Testis (tissue), 2 donors: ENCODE results near the gene SESN3.

Source experiments
- POLR2A ChIP-seq: fragments of 450-650 bp; IDR thresholded peaks from one replicate; pipeline ENCODE4 v1.6.1; 2017; ENCODE audit warnings: antibody characterized with exemption, mild to moderate bottlenecking, moderate library complexity
- TF ChIP-seq, protein P1 (sequence below), 3 experiments: fragments of 450-650 bp in 2 of 3; fragments of 200-600 bp in 1 of 3; sonication (generic) in 1 of 3; IDR thresholded peaks; one replicate each; pipeline ENCODE4 v1.5.1; 2016 to 2019; ENCODE audit warnings: antibody characterized with exemption in 3 of 3, mild to moderate bottlenecking in 2 of 3, moderate library complexity in 1 of 3

DNA sequence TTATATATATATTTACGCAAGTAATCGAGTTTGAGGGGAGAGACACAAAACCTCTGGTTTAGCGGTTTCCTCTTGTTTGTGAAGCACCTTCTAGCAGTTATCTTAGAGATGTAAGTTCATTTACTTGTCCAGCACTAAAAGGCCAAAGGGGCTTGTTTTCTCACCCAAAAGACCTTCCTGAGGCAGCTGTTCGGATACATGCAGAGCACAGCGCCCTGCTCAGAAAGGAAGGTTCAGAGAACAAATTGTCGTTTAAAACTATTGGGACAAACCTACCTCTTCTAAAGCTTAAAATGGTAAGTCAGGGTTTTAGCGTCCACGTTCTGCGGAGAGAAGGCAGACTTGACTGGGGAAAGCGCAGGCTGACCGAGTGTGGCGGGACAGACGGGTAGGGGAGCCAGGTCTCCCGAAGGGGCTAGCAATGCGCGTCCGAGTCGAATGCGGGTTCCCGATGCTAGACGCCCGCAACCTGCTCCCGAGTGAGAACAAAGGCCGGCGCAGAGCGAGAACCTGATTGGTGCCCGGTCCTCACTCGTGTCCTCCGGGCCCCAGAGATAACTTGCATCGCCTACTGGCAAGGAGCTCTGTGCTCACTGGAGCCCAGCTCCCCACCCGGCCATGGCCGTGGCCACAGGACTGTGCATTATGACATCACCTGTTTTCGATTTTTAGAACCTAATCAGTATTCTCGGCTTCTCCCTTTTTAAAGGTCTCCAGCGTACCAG lies 1.0 kb upstream of the SESN3 start:
- TF ChIP-seq, protein P1, sequence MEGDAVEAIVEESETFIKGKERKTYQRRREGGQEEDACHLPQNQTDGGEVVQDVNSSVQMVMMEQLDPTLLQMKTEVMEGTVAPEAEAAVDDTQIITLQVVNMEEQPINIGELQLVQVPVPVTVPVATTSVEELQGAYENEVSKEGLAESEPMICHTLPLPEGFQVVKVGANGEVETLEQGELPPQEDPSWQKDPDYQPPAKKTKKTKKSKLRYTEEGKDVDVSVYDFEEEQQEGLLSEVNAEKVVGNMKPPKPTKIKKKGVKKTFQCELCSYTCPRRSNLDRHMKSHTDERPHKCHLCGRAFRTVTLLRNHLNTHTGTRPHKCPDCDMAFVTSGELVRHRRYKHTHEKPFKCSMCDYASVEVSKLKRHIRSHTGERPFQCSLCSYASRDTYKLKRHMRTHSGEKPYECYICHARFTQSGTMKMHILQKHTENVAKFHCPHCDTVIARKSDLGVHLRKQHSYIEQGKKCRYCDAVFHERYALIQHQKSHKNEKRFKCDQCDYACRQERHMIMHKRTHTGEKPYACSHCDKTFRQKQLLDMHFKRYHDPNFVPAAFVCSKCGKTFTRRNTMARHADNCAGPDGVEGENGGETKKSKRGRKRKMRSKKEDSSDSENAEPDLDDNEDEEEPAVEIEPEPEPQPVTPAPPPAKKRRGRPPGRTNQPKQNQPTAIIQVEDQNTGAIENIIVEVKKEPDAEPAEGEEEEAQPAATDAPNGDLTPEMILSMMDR (IDR thresholded peaks at IDR 0.05) = peak in 1 of 3 experiments; percentile 17
- no peak for TF ChIP-seq POLR2A
